Thoracic aorta (tissue), 2 donors: ENCODE results near the gene IDI1. TPM values are rescaled to one million over a fixed set of nuclear protein-coding genes. Genes with fewer than 3 reads are reported as not detected.

ENCODE experiments used
- ATAC-seq: fragments of 150-250 bp; one replicate; pipeline ENCODE4 v1.8.0; 2017; ENCODE audit warnings: low read depth; ENCODE audit not compliant: insufficient number of reproducible peaks, low FRiP score
- DNase-seq: peaks from one replicate; pipeline ENCODE4 v3.0.0-alpha.2; 2020; ENCODE audit warnings: low spot score
- H3K27ac ChIP-seq, 2 donors: fragments of 200-600 bp; sonication (generic); 1 replicate in 1 of 2; 2 replicates in 1 of 2; pipeline ENCODE4 v1.5.1; 2016; ENCODE audit warnings: mild to moderate bottlenecking in 2 of 2, moderate library complexity in 2 of 2
- H3K27me3 ChIP-seq: fragments of 200-600 bp; sonication (generic); replicated peaks from 2 replicates; pipeline ENCODE4 v1.6.0; 2016; ENCODE audit warnings: mild to moderate bottlenecking; ENCODE audit not compliant: insufficient read depth
- H3K36me3 ChIP-seq: fragments of 200-600 bp; sonication (generic); one replicate; pipeline ENCODE4 v1.5.1; 2016
- H3K4me1 ChIP-seq, 2 donors: fragments of 200-600 bp; sonication (generic); 1 replicate in 1 of 2; 2 replicates in 1 of 2; pipeline versions ENCODE4 v1.5.1 to v1.6.0; 2016; ENCODE audit warnings: low read depth in 2 of 2, mild to moderate bottlenecking in 1 of 2; ENCODE audit not compliant: control insufficient read depth in 1 of 2
- H3K4me3 ChIP-seq: fragments of 200-600 bp; sonication (generic); 2 replicates; pipeline ENCODE4 v1.5.1; 2016; ENCODE audit warnings: mild to moderate bottlenecking
- H3K9me3 ChIP-seq: fragments of 200-600 bp; sonication (generic); 2 replicates; pipeline ENCODE4 v1.5.1; 2016
- total RNA-seq, 2 donors: library from RNA; depleted of rRNA; stranded (reverse); fragments of >200 nt; gene quantifications; one replicate each; pipeline versions ENCODE4 v1.1.0 to v1.2.3, GENCODE V29; 2016
- TF ChIP-seq, protein P1 (sequence below): fragments of 200-600 bp; sonication (generic); IDR thresholded peaks from one replicate; pipeline ENCODE4 v1.5.1; 2019; ENCODE audit warnings: antibody characterized with exemption

The IDI1 gene
- total RNA-seq, 2 donors from 2014 or later, result 19.2 to 26.7 TPM

DNA sequence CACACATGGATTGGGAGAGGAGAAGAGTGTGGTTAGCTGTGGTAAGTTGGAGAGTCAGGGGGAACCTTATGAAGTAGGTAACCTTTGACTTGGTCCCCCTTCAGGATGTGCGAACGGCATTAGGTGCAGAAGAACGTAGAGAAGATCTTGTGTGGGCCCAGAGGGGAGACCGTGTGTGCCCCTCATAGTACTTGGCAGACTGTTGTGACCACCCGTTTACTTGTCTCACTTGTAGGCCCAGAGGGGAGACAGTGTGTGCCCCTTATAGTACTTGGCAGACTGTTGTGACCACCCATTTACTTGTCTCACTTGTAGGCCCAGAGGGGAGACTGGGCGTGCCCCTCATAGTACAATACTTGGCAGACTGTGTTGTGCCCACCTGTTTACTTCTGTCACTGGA, 58.1 kb downstream of the IDI1 start:
- Histone ChIP-seq H3K27ac (no peak overlapping the region), H3K9me3 (no peaks in the 10 kb centered on the region), H3K4me3 (no peak overlapping the region), H3K36me3 (peaks cover 21% of the 10 kb centered on the region), H3K27me3 (no peaks in the 10 kb centered on the region), H3K4me1 (peaks cover 18 to 22% of the 10 kb centered on the region in 2 donors)
- no peak for ATAC-seq
- TF ChIP-seq, protein P1, sequence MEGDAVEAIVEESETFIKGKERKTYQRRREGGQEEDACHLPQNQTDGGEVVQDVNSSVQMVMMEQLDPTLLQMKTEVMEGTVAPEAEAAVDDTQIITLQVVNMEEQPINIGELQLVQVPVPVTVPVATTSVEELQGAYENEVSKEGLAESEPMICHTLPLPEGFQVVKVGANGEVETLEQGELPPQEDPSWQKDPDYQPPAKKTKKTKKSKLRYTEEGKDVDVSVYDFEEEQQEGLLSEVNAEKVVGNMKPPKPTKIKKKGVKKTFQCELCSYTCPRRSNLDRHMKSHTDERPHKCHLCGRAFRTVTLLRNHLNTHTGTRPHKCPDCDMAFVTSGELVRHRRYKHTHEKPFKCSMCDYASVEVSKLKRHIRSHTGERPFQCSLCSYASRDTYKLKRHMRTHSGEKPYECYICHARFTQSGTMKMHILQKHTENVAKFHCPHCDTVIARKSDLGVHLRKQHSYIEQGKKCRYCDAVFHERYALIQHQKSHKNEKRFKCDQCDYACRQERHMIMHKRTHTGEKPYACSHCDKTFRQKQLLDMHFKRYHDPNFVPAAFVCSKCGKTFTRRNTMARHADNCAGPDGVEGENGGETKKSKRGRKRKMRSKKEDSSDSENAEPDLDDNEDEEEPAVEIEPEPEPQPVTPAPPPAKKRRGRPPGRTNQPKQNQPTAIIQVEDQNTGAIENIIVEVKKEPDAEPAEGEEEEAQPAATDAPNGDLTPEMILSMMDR, result no peak
- no peak for DNase-seq

Other genes with a start within 250 kb of the IDI1 start
- gene LARP4B, start 117.4 kb downstream of the IDI1 start, total RNA-seq, result 10 to 100 TPM; 42.2 to 70.6 TPM
- gene GTPBP4, start 60.7 kb downstream of the IDI1 start, total RNA-seq, result 100 to 1,000 TPM in 1 of 2 donors, 10 to 100 TPM in 1; 31.7 to 105 TPM
- gene IDI2, start 23.3 kb downstream of the IDI1 start, total RNA-seq, result not detected
- 10 to 100 TPM; 18.3 to 24.6 TPM for gene WDR37, start 7.3 kb upstream of the IDI1 start, total RNA-seq